B cell (primary cell): ENCODE results near the gene ZNF780A. TPM values are rescaled to one million over a fixed set of nuclear protein-coding genes. Genes with fewer than 3 reads are reported as not detected.

Experiments used
- ATAC-seq: fragments of 200-7000 bp; cut with Tn5 transposase; one replicate; pipeline ENCODE4 v1.10.0; 2021; ENCODE audit warnings: low read depth, mild to moderate bottlenecking, moderate number of reproducible peaks, moderate library complexity
- CTCF ChIA-PET: fragments of 350-600 bp; sonication (Branson Sonifier 250); formaldehyde crosslinking; loops from one replicate; lab custom pipeline; 2021; ENCODE audit warnings: antibody characterized with exemption, inconsistent platforms; lab: Charles Lee
- POLR2A ChIA-PET: fragments of 350-600 bp; sonication (Branson Sonifier 250); formaldehyde crosslinking; loops from one replicate; lab custom pipeline; 2021; ENCODE audit warnings: antibody characterized with exemption; lab: Charles Lee
- DNase-seq: peaks from one replicate; pipeline ENCODE4 v3.0.0; 2013
- H2AFZ ChIP-seq: 2 replicates; pipeline ENCODE4 v1.6.1; 2012; ENCODE audit warnings: mild to moderate bottlenecking, low read depth, low read length; ENCODE audit not compliant: insufficient read depth, poor library complexity, severe bottlenecking
- H3K27ac ChIP-seq, 2 donors: 1 replicate in 1 of 2; 2 replicates in 1 of 2; pipeline ENCODE4 v1.5.1; 2012 to 2013; ENCODE audit warnings: low read length in 2 of 2, mild to moderate bottlenecking in 2 of 2, moderate library complexity in 1 of 2
- H3K27me3 ChIP-seq, 4 experiments: fragments of 200-600 bp in 1 of 4; sonication (generic) in 1 of 4; replicated peaks in 1 of 4; 1 replicate in 2 of 4; 2 replicates in 2 of 4; pipeline versions ENCODE4 v1.6.1 to v1.7.0; 2013 to 2016; ENCODE audit warnings: low read length in 3 of 4, mild to moderate bottlenecking in 2 of 4, mixed read lengths in 1 of 4, moderate library complexity in 1 of 4; ENCODE audit not compliant: insufficient read depth in 4 of 4, control insufficient read depth in 3 of 4; ENCODE audit errors: control extremely low read depth in 1 of 4
- H3K36me3 ChIP-seq, 2 experiments: replicated peaks in 1 of 2; 1 replicate in 1 of 2; 2 replicates in 1 of 2; pipeline versions ENCODE4 v1.6.1 to v1.7.1; 2013; ENCODE audit warnings: low read length in 1 of 2; ENCODE audit not compliant: insufficient read depth in 2 of 2, control insufficient read depth in 1 of 2; ENCODE audit errors: control extremely low read depth in 1 of 2, extremely low read depth in 1 of 2
- H3K4me1 ChIP-seq, 2 donors: fragments of 200-600 bp in 1 of 2; sonication (generic) in 1 of 2; 1 replicate in 1 of 2; 2 replicates in 1 of 2; pipeline versions ENCODE4 v1.5.1 to v1.6.1; 2013 to 2017; ENCODE audit warnings: low read length in 2 of 2; ENCODE audit not compliant: control insufficient read depth in 2 of 2, insufficient read depth in 2 of 2
- H3K4me2 ChIP-seq: replicated peaks from 2 replicates; pipeline ENCODE3; 2012; ENCODE audit warnings: mild to moderate bottlenecking, low read depth, low read length; ENCODE audit not compliant: poor library complexity, severe bottlenecking
- H3K4me3 ChIP-seq, 5 experiments: fragments of 200-600 bp in 1 of 5; sonication (generic) in 1 of 5; 1 replicate in 3 of 5; 2 replicates in 2 of 5; pipeline versions ENCODE4 v1.5.1 to v1.7.0; 2011 to 2016; ENCODE audit warnings: low read length in 4 of 5, mild to moderate bottlenecking in 4 of 5, low read depth in 2 of 5, control low read depth in 1 of 5, moderate library complexity in 1 of 5; ENCODE audit not compliant: insufficient read depth in 1 of 5; ENCODE audit errors: control extremely low read depth in 1 of 5, extremely low read depth in 1 of 5
- H3K79me2 ChIP-seq: fragments of 200-600 bp; sonication (generic); one replicate; pipeline ENCODE4 v1.6.0; 2016; ENCODE audit warnings: low read length; ENCODE audit not compliant: control insufficient read depth, insufficient read depth
- H3K9ac ChIP-seq: fragments of 200-600 bp; sonication (generic); 2 replicates; pipeline ENCODE4 v1.6.1; 2017; ENCODE audit warnings: mild to moderate bottlenecking, low read length, moderate library complexity
- H3K9me3 ChIP-seq, 3 donors: one replicate each; pipeline versions ENCODE4 v1.6.1 to v1.7.1; 2013; ENCODE audit warnings: low read length in 2 of 3; ENCODE audit not compliant: control insufficient read depth in 2 of 3, insufficient read depth in 1 of 3; ENCODE audit errors: control extremely low read depth in 1 of 3
- H4K20me1 ChIP-seq: 2 replicates; pipeline ENCODE4 v1.6.0; 2012; ENCODE audit warnings: mild to moderate bottlenecking, low read length; ENCODE audit not compliant: insufficient read depth, control insufficient read depth, poor library complexity, severe bottlenecking
- H3K27ac Mint-ChIP-seq: one replicate; pipeline ENCODE4 v1.8.0; 2021; ENCODE audit warnings: mixed read lengths
- H3K27me3 Mint-ChIP-seq: one replicate; pipeline ENCODE4 v1.8.0; 2021; ENCODE audit warnings: mixed read lengths
- H3K4me1 Mint-ChIP-seq: one replicate; pipeline ENCODE4 v1.8.0; 2021; ENCODE audit warnings: mixed read lengths
- H3K4me3 Mint-ChIP-seq: one replicate; pipeline ENCODE4 v1.8.0; 2021; ENCODE audit warnings: mixed read lengths
- H3K9me3 Mint-ChIP-seq: one replicate; pipeline ENCODE4 v1.8.0; 2022; ENCODE audit warnings: mixed read lengths; ENCODE audit not compliant: insufficient read depth
- CTCF ChIP-seq: fragments of 200-600 bp; IDR thresholded peaks from one replicate; pipeline ENCODE4 v1.8.0; 2022; ENCODE audit warnings: antibody characterized with exemption, mild to moderate bottlenecking
- EZH2 ChIP-seq: IDR thresholded peaks from 2 replicates; pipeline ENCODE4 v1.6.1; 2012; ENCODE audit warnings: borderline replicate concordance, low read depth, mild to moderate bottlenecking, moderate library complexity, low read length; ENCODE audit not compliant: insufficient read depth, poor library complexity, severe bottlenecking
- WGBS: methylation state at CpG from one replicate; pipeline ENCODE4 v1.1.5; 2013; ENCODE audit warnings: missing lambda C conversion rate; ENCODE audit not compliant: insufficient coverage; 5-methylcytosine and 5-hydroxymethylcytosine counted together
- intact Hi-C: fragments of 100-400 bp; cut with micrococcal nuclease; formaldehyde crosslinking; loops from one replicate; pipeline ENCODE4 v1.10.0; 2022
- polyA plus RNA-seq: library from polyadenylated mRNA; depleted of rRNA; stranded (reverse); fragments of >200 nt; gene quantifications from 2 replicates; pipeline ENCODE4 v1.2.3, GENCODE V29; 2012
- total RNA-seq, 2 donors: library from RNA; stranded (reverse); fragments of 120-200 nt in 1 of 2; gene quantifications; 1 replicate in 1 of 2; 2 replicates in 1 of 2; pipeline versions ENCODE4 v1.2.3 to v1.2.4, GENCODE V29; 2013 to 2022

ZNF780A gene
- total and polyA plus RNA-seq, 2 donors (not counting 1 experiment from before 2014, with no cell fraction given): 9.2 to 32.8 TPM

GRCh38 chr19:40080289-40080688 lies 10.5 kb downstream of the ZNF780A start:
- Mint-ChIP-seq H3K27ac (no peak overlapping the region), H3K4me3 (no peak overlapping the region), H3K27me3 (no peaks in the 10 kb centered on the region), H3K9me3 (peaks cover 21% of the 10 kb centered on the region), H3K4me1 (peaks cover 9% of the 10 kb centered on the region)
- Histone ChIP-seq H4K20me1 (no peaks in the 10 kb centered on the region), H3K4me1 (peaks cover 4 to 5% of the 10 kb centered on the region in 2 donors), H3K9me3 (peaks cover 11 to 18% (median 18%) of the 10 kb centered on the region in 3 donors), H3K4me3 (no peak overlapping the region), H3K27ac (no peak overlapping the region), H3K79me2 (peaks cover 4% of the 10 kb centered on the region), H3K27me3 (no peaks in the 10 kb centered on the region), H3K36me3 (peaks cover 30 to 81% of the 10 kb centered on the region in 2 experiments), H3K4me2 (no peak overlapping the region), H2AFZ (no peak overlapping the region), H3K9ac (no peak overlapping the region)
- no peak for DNase-seq
- ChIA-PET POLR2A (no interaction called here), CTCF (interaction anchor here (1.3 kb wide), 2 partner anchors 10 to 59 kb away, joined by 4 to 5 read pairs; partner anchors contain the start of gene ZNF780A)
- TF ChIP-seq EZH2 (no peak), CTCF (no peak)
- no peak for ATAC-seq
- intact Hi-C loops: no loop called here
- WGBS: no CpG with 5 or more reads among the region's 1 CpG

GRCh38 chr19:40078377-40078776 lies 12.4 kb downstream of the ZNF780A start:
- POLR2A ChIA-PET: no interaction called here
- TF ChIP-seq CTCF: no peak
- no peak for TF ChIP-seq EZH2
- Histone ChIP-seq H3K4me3 (no peak overlapping the region), H4K20me1 (no peaks in the 10 kb centered on the region), H3K9me3 (peaks cover 11 to 36% (median 28%) of the 10 kb centered on the region in 3 donors), H3K27ac (no peak overlapping the region), H3K27me3 (no peaks in the 10 kb centered on the region), H2AFZ (no peak overlapping the region), H3K9ac (no peak overlapping the region), H3K36me3 (peaks cover 40 to 84% of the 10 kb centered on the region in 2 experiments), H3K79me2 (peaks cover 4% of the 10 kb centered on the region), H3K4me1 (peaks cover 4 to 5% of the 10 kb centered on the region in 2 donors), H3K4me2 (no peak overlapping the region)
- peaks cover 9% of the 10 kb centered on the region for H3K4me1 Mint-ChIP-seq
- no peak for ATAC-seq
- no peaks in the 10 kb centered on the region for H3K27me3 Mint-ChIP-seq
- peaks cover 21% of the 10 kb centered on the region for H3K9me3 Mint-ChIP-seq
- CTCF ChIA-PET: interaction anchor here (0.7 kb wide), 1 partner anchor 87 kb away, joined by 3 read pairs; no protein-coding TSS in a partner anchor
- H3K4me3 Mint-ChIP-seq: no peak overlapping the region
- no CpG with 5 or more reads among the region's 1 CpG for WGBS
- no peak for DNase-seq
- intact Hi-C loops: no loop called here
- no peak overlapping the region for H3K27ac Mint-ChIP-seq
